K562 (cell line): ENCODE data around the gene SAPCD1. TPM values are rescaled to one million over a fixed set of nuclear protein-coding genes. Genes with fewer than 3 reads are reported as not detected.

Experiments used
- CTCF ChIP-seq, 3 experiments: IDR thresholded peaks in 2 of 3; conservative IDR thresholded peaks in 1 of 3; 2 replicates each; pipeline ENCODE4 v1.5.1; 2011 to 2012; ENCODE audit warnings: low read length in 3 of 3, mild to moderate bottlenecking in 3 of 3, control low read depth in 2 of 3, improper control_type of control experiment in 1 of 3, inconsistent platforms in 1 of 3, low read depth in 1 of 3, mixed read lengths in 1 of 3, moderate library complexity in 1 of 3; ENCODE audit not compliant: insufficient read depth in 2 of 3
- FOXM1 ChIP-seq, 2 experiments: fragments of 450-650 bp in 1 of 2; sonication (generic) in 1 of 2; formaldehyde crosslinking in 1 of 2; IDR thresholded peaks; 2 replicates each; pipeline versions ENCODE4 v1.6.1 to v1.9.0; 2017 to 2022; ENCODE audit warnings: low read depth in 2 of 2, mild to moderate bottlenecking in 2 of 2, missing genetic modification reagents in 1 of 2, moderate library complexity in 1 of 2
- KDM2B ChIP-seq: fragments of 250-450 bp; sonication (Bioruptor Pico); IDR thresholded peaks from 2 replicates; pipeline ENCODE4 v1.8.0; 2021; ENCODE audit warnings: mild to moderate bottlenecking, moderate library complexity
- LARP7 ChIP-seq: fragments of 450-650 bp; IDR thresholded peaks from 2 replicates; pipeline ENCODE4 v1.6.1; 2016
- MAFG ChIP-seq: fragments of 450-650 bp; conservative IDR thresholded peaks from 2 replicates; pipeline ENCODE4 v1.6.1; 2016; ENCODE audit warnings: missing genetic modification characterization, missing compliant biosample characterization
- MAFK ChIP-seq: IDR thresholded peaks from 2 replicates; pipeline ENCODE4 v1.6.1; 2011; ENCODE audit warnings: low read length, improper control_type of control experiment
- MCM2 ChIP-seq: fragments of 450-650 bp; IDR thresholded peaks from 2 replicates; pipeline ENCODE4 v1.6.1; 2017; ENCODE audit warnings: low read depth, mild to moderate bottlenecking
- NFE2 ChIP-seq: IDR thresholded peaks from 2 replicates; pipeline ENCODE4 v1.6.1; 2014; ENCODE audit warnings: antibody characterized with exemption, low read depth
- RBM15 ChIP-seq: fragments of 200-400 bp; formaldehyde crosslinking; IDR thresholded peaks from 2 replicates; pipeline ENCODE4 v1.6.1; 2018; ENCODE audit warnings: mild to moderate bottlenecking, low read length, moderate library complexity; ENCODE audit not compliant: insufficient read depth
- SPI1 ChIP-seq: IDR thresholded peaks from 2 replicates; pipeline ENCODE4 v1.6.1; 2011; ENCODE audit warnings: low read depth, low read length, control low read depth, borderline replicate concordance
- SRSF9 ChIP-seq: fragments of 200-400 bp; formaldehyde crosslinking; IDR thresholded peaks from 2 replicates; pipeline ENCODE4 v1.6.1; 2017; ENCODE audit warnings: low read depth, low read length, borderline replicate concordance
- TAF1 ChIP-seq: IDR thresholded peaks from 2 replicates; pipeline ENCODE4 v1.6.1; 2011; ENCODE audit warnings: mild to moderate bottlenecking, low read length, moderate library complexity; ENCODE audit not compliant: insufficient read depth, control insufficient read depth, severe bottlenecking; ENCODE audit errors: extremely low read depth
- THAP7 ChIP-seq: fragments of 250-450 bp; sonication (Bioruptor Pico); IDR thresholded peaks from 2 replicates; pipeline ENCODE4 v1.5.0; 2021
- ZBTB11 ChIP-seq, 3 experiments: fragments of 200-800 bp in 1 of 3; fragments of 250-450 bp in 1 of 3; fragments of 450-650 bp in 1 of 3; sonication (Bioruptor Pico) in 1 of 3; sonication (Bioruptor generic) in 1 of 3; formaldehyde crosslinking in 1 of 3; IDR thresholded peaks; 2 replicates each; pipeline versions ENCODE4 v1.6.1 to v1.8.0; 2016 to 2022; ENCODE audit warnings: mild to moderate bottlenecking in 2 of 3, missing genetic modification characterization in 2 of 3, missing compliant biosample characterization in 1 of 3, moderate library complexity in 1 of 3
- ZNF398 ChIP-seq: fragments of 250-450 bp; sonication (Bioruptor Pico); IDR thresholded peaks from 2 replicates; pipeline ENCODE4 v1.8.0; 2021; ENCODE audit warnings: moderate library complexity, mild to moderate bottlenecking, inconsistent platforms
- polyA plus RNA-seq, 8 experiments: library from polyadenylated mRNA; depleted of rRNA in 4 of 8; stranded (reverse) in 5 of 8; unstranded in 3 of 8; fragments of >200 nt; fragmentation: Nextera tagmentation in 2 of 8; fragmentation: Illumina TruSeq in 1 of 8; extraction: Ambion mirVana in 2 of 8; extraction: Trizol in 1 of 8; gene quantifications; 2 replicates each; pipeline versions ENCODE4 v1.2.1 to v1.2.3, GENCODE V29; 2011 to 2014; ENCODE audit warnings: inconsistent platforms in 1 of 8, missing spikeins in 1 of 8
- total RNA-seq, 7 experiments: library from RNA; depleted of rRNA in 6 of 7; stranded (reverse); fragments of >200 nt in 6 of 7; fragmentation: Illumina TruSeq in 2 of 7; extraction: Trizol in 2 of 7; gene quantifications; 2 replicates each; pipeline versions ENCODE4 v1.2.1 to v1.2.3, GENCODE V29; 2011 to 2021; ENCODE audit warnings: low replicate concordance in 1 of 7

SAPCD1 gene
- total and polyA plus RNA-seq, 9 of the 15 experiments (the other 6 are each of a cell fraction or from before 2014, with no cell fraction given), result 2.6 to 30.2 (median 7.4) TPM

GRCh38 chr6:31781244-31782125 is 19.0 kb downstream of the SAPCD1 start (continued):
- no peak for TF ChIP-seq ZNF398
- no peak for TF ChIP-seq SPI1
- no peak for TF ChIP-seq NFE2
- TF ChIP-seq KDM2B, result no peak
- no peak for TF ChIP-seq MCM2
- TF ChIP-seq TAF1, result no peak
- no peak for TF ChIP-seq THAP7 (CRISPR knock-in tag)
- TF ChIP-seq LARP7, result no peak
- no peak for TF ChIP-seq MAFK
- TF ChIP-seq SRSF9, result no peak
- TF ChIP-seq ZBTB11 (CRISPR knock-in tag; IDR thresholded peaks at IDR 0.05), result no peak
- TF ChIP-seq FOXM1 (IDR thresholded peaks at IDR 0.05; ENCODE audit: low read depth), result no peak
- no peak for TF ChIP-seq FOXM1 (CRISPR knock-in tag; IDR thresholded peaks at IDR 0.05; ENCODE audit: low read depth)
- TF ChIP-seq MAFG (tag), result no peak
- no peak for TF ChIP-seq CTCF (IDR thresholded peaks at IDR 0.05 in 2 of 3, conservative IDR thresholded peaks at IDR 0.05 in 1 of 3; ENCODE audit: insufficient read depth in 2 of 3, low read depth in 1 of 3, low read length in 3 of 3)
- no peak for TF ChIP-seq RBM15
